Activated T-cell treated with anti-CD3 and anti-CD28 coated beads, Interleukin-2, amount 50 U/mL, for 72 hours (primary cell): Measurements from ENCODE around the gene OR51E1. TPM values are rescaled to one million over a fixed set of nuclear protein-coding genes. Genes with fewer than 3 reads are reported as not detected.

Experiments
- ATAC-seq, 2 donors: fragments of 150-1000 bp; cut with Tn5 transposase; replicated peaks in 1 of 2; 2 replicates each; pipeline ENCODE4 v1.10.0; 2021; ENCODE audit warnings: moderate library complexity in 2 of 2, mild to moderate bottlenecking in 1 of 2
- DNase-seq, 2 donors: peaks; one replicate each; pipeline ENCODE4 v3.0.0; 2021 to 2022; ENCODE audit warnings: mixed read lengths in 1 of 2
- H3K27ac Mint-ChIP-seq: one replicate; pipeline ENCODE4 v1.8.0; 2022; ENCODE audit warnings: mild to moderate bottlenecking, moderate library complexity, mixed read lengths
- H3K27me3 Mint-ChIP-seq: one replicate; pipeline ENCODE4 v1.8.0; 2022; ENCODE audit warnings: low read depth, mixed read lengths
- H3K36me3 Mint-ChIP-seq, 2 donors: one replicate each; pipeline ENCODE4 v1.8.0; 2022; ENCODE audit warnings: mixed read lengths in 2 of 2, mild to moderate bottlenecking in 1 of 2; ENCODE audit not compliant: insufficient read depth in 2 of 2
- H3K4me1 Mint-ChIP-seq: one replicate; pipeline ENCODE4 v1.8.0; 2022; ENCODE audit warnings: low read depth, mixed read lengths
- H3K4me3 Mint-ChIP-seq, 2 donors: one replicate each; pipeline ENCODE4 v1.8.0; 2022; ENCODE audit warnings: mild to moderate bottlenecking in 2 of 2, mixed read lengths in 2 of 2, moderate library complexity in 2 of 2
- H3K9me3 Mint-ChIP-seq, 2 donors: one replicate each; pipeline ENCODE4 v1.8.0; 2022; ENCODE audit warnings: mixed read lengths in 2 of 2
- total RNA-seq, 2 donors: library from RNA; stranded (reverse); gene quantifications; one replicate each; pipeline ENCODE4 v1.2.3, GENCODE V29; 2022

The OR51E1 gene
- total RNA-seq, 2 donors from 2014 or later, result not detected

GRCh38 chr11:4704054-4704789 is 60.4 kb downstream of the OR51E1 start, which contains the start of gene MMP26:
Gene MMP26 (plus strand): TSS chr11:4704784.
- DNase-seq (no peak), ATAC-seq (no peak)
- Mint-ChIP-seq H3K36me3 (no peaks in the 10 kb centered on the region), H3K4me3 (no peak within 1 kb of the TSS), H3K27ac (no peak within 1 kb of the TSS), H3K27me3 (peaks cover 7% of the 10 kb centered on the region), H3K9me3 (no peaks in the 10 kb centered on the region), H3K4me1 (no peaks in the 10 kb centered on the region)

- DNase-seq, result no peak
- Mint-ChIP-seq H3K27ac (no peak overlapping the region), H3K36me3 (no peaks in the 10 kb centered on the region), H3K4me3 (no peak overlapping the region), H3K4me1 (no peaks in the 10 kb centered on the region), H3K27me3 (peaks cover 8% of the 10 kb centered on the region), H3K9me3 (no peaks in the 10 kb centered on the region)
- no peak for ATAC-seq
Observed at GRCh38 chr11:4704790-4705334, 61.1 kb downstream of the OR51E1 start.

Other genes with a start within 250 kb of the OR51E1 start
- gene OR52K2, start 194.7 kb upstream of the OR51E1 start, total RNA-seq, result not detected
- not detected for gene OR52K1, start 161.3 kb upstream of the OR51E1 start, total RNA-seq
- not detected for gene OR52M1, start 98.8 kb upstream of the OR51E1 start, total RNA-seq
- gene OR52I2, start 62.2 kb upstream of the OR51E1 start, total RNA-seq, result not detected
- gene OR52I1, start 49.9 kb upstream of the OR51E1 start, total RNA-seq, result not detected
- gene TRIM68, start 35.8 kb upstream of the OR51E1 start, total RNA-seq, result 10 to 100 TPM; 17.1 to 22.3 TPM
- gene OR51D1, start 6.5 kb upstream of the OR51E1 start, total RNA-seq, result not detected
- not detected for gene OR51E2, start 53.9 kb downstream of the OR51E1 start, total RNA-seq
- gene MMP26, start 60.8 kb downstream of the OR51E1 start, total RNA-seq, result not detected
- gene OR51F1, start 126.0 kb downstream of the OR51E1 start, total RNA-seq, result not detected
- not detected for gene OR52R1, start 160.4 kb downstream of the OR51E1 start, total RNA-seq
- gene OR51F2, start 177.3 kb downstream of the OR51E1 start, total RNA-seq, result not detected
- gene OR51S1, start 205.2 kb downstream of the OR51E1 start, total RNA-seq, result not detected
- not detected for gene OR51T1, start 237.9 kb downstream of the OR51E1 start, total RNA-seq